Smooth muscle cell (in vitro differentiated cells): ENCODE data around the gene TRIM45. TPM values are rescaled to one million over a fixed set of nuclear protein-coding genes. Genes with fewer than 3 reads are reported as not detected.
"Not testable (repeated sequence)": the region's sequence is repeated elsewhere in the genome, so short reads cannot be mapped to it uniquely, and the experiment has no call there.

Experiments used
- DNase-seq: peaks from one replicate; lab custom pipeline; 2025; ENCODE audit not compliant: unreplicated experiment; lab: John Stamatoyannopoulos, UW
- H2AFZ ChIP-seq: fragments of 200-600 bp; sonication (generic); 2 replicates; pipeline ENCODE4 v1.6.0; 2016; ENCODE audit warnings: antibody characterized with exemption, low read depth, mild to moderate bottlenecking
- H3F3A ChIP-seq: fragments of 200-600 bp; sonication (generic); 2 replicates; pipeline ENCODE4 v1.6.0; 2017; ENCODE audit warnings: antibody characterized with exemption, low read depth
- H3K27ac ChIP-seq: fragments of 200-600 bp; sonication (generic); 2 replicates; pipeline ENCODE4 v1.5.1; 2016; ENCODE audit warnings: low read depth, mild to moderate bottlenecking
- H3K27me3 ChIP-seq: fragments of 200-600 bp; sonication (generic); 2 replicates; pipeline ENCODE4 v1.6.1; 2016; ENCODE audit warnings: low read depth, mild to moderate bottlenecking
- H3K36me3 ChIP-seq: fragments of 200-600 bp; sonication (generic); 2 replicates; pipeline ENCODE4 v1.5.1; 2016; ENCODE audit warnings: low read depth
- H3K4me1 ChIP-seq: fragments of 200-600 bp; sonication (generic); 2 replicates; pipeline ENCODE4 v1.5.1; 2016; ENCODE audit warnings: low read depth
- H3K4me2 ChIP-seq: fragments of 200-600 bp; sonication (generic); 2 replicates; pipeline ENCODE4 v1.6.0; 2016; ENCODE audit warnings: mild to moderate bottlenecking
- H3K4me3 ChIP-seq: fragments of 200-600 bp; sonication (generic); 2 replicates; pipeline ENCODE4 v1.5.1; 2016; ENCODE audit warnings: mild to moderate bottlenecking
- H3K79me2 ChIP-seq: fragments of 200-600 bp; sonication (generic); 2 replicates; pipeline ENCODE4 v1.6.0; 2016; ENCODE audit warnings: low read depth, mild to moderate bottlenecking
- H3K9ac ChIP-seq: fragments of 200-600 bp; sonication (generic); 2 replicates; pipeline ENCODE4 v1.6.0; 2016; ENCODE audit warnings: low read depth
- H3K9me3 ChIP-seq: fragments of 200-600 bp; sonication (generic); replicated peaks from 2 replicates; pipeline ENCODE4 v1.5.1; 2016; ENCODE audit warnings: low read depth
- H4K20me1 ChIP-seq: fragments of 200-600 bp; sonication (generic); 2 replicates; pipeline ENCODE4 v1.6.0; 2016; ENCODE audit warnings: low read depth
- WGBS: methylation state at CpG from one replicate; pipeline ENCODE4 v1.1.7; 2016; ENCODE audit warnings: low lambda C conversion rate; 5-methylcytosine and 5-hydroxymethylcytosine counted together
- polyA plus RNA-seq: library from polyadenylated mRNA; unstranded; fragments of >200 nt; fragmentation: Nextera tagmentation; extraction: Ambion mirVana; gene quantifications from 2 replicates; pipeline ENCODE4 v1.2.1, GENCODE V29; 2016
- total RNA-seq: library from RNA; depleted of rRNA; stranded (reverse); fragments of >200 nt; gene quantifications from 2 replicates; pipeline ENCODE4 v1.2.3, GENCODE V29; 2014
- TF ChIP-seq, protein P1 (sequence below): fragments of 200-600 bp; sonication (generic); IDR thresholded peaks from 2 replicates; pipeline ENCODE4 v1.5.1; 2017; ENCODE audit warnings: borderline replicate concordance, mild to moderate bottlenecking, antibody characterized with exemption; ENCODE audit not compliant: insufficient read depth, poor library complexity, severe bottlenecking

The TRIM45 gene
- total and polyA plus RNA-seq, 2 experiments from 2014 or later, result 4.4 to 4.6 TPM

DNA sequence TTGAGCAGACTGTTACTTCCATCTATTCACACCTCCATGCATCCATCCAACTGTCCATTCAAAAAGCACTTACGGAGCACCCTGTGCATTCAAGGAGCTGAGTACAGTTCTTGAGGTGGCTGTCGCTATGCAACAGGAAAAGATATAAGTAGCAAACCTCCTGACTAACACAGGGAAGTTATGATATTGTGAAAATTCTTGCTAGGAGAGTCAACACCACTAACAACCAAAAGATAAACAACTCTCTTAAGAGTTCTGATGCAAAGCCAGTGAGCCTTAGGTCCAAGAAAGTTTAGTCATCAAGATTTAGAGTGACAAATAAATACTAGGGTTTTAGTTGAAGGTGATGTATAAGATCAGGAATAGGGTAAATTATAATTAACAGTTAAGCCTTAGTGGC is 44.5 kb upstream of the TRIM45 start:
- H3K27me3 ChIP-seq, result no peaks in the 10 kb centered on the region
- DNase-seq, result no peak
- no peaks in the 10 kb centered on the region for H4K20me1 ChIP-seq
- no peaks in the 10 kb centered on the region for H3F3A ChIP-seq
- no peak overlapping the region for H3K4me3 ChIP-seq
- no peaks in the 10 kb centered on the region for H3K9me3 ChIP-seq
- H3K4me1 ChIP-seq, result peaks cover 7% of the 10 kb centered on the region
- no peak overlapping the region for H3K9ac ChIP-seq
- 56% methylated on average over 2 of the region's 2 CpGs for WGBS
- no peaks in the 10 kb centered on the region for H3K79me2 ChIP-seq
- no peak overlapping the region for H2AFZ ChIP-seq
- H3K36me3 ChIP-seq, result no peaks in the 10 kb centered on the region
- TF ChIP-seq, protein P1, sequence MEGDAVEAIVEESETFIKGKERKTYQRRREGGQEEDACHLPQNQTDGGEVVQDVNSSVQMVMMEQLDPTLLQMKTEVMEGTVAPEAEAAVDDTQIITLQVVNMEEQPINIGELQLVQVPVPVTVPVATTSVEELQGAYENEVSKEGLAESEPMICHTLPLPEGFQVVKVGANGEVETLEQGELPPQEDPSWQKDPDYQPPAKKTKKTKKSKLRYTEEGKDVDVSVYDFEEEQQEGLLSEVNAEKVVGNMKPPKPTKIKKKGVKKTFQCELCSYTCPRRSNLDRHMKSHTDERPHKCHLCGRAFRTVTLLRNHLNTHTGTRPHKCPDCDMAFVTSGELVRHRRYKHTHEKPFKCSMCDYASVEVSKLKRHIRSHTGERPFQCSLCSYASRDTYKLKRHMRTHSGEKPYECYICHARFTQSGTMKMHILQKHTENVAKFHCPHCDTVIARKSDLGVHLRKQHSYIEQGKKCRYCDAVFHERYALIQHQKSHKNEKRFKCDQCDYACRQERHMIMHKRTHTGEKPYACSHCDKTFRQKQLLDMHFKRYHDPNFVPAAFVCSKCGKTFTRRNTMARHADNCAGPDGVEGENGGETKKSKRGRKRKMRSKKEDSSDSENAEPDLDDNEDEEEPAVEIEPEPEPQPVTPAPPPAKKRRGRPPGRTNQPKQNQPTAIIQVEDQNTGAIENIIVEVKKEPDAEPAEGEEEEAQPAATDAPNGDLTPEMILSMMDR, result no peak
- H3K27ac ChIP-seq, result peak overlapping the region; percentile 52
- H3K4me2 ChIP-seq, result no peak overlapping the region

DNA sequence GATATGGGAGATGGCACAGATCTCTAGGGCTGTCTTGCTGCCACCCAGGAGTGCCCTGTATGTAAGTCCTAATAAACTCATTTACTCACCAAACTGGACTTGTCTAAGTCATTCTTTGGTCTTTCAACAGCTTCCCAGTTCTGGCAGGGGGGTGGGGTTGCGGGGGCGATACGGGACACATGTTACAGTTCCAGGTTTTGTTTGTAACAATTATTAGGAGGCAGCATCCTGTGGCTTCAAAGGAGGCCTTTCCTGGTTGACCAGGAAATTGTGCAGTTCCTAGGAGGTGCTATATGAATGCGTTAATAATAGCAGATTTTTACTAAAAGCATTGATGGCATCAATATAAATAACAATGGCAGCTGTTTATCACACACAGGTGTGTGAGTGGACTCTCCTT is 42.7 kb upstream of the TRIM45 start:
- TF ChIP-seq, protein P1, result no peak
- H3K9me3 ChIP-seq, result no peaks in the 10 kb centered on the region

DNA sequence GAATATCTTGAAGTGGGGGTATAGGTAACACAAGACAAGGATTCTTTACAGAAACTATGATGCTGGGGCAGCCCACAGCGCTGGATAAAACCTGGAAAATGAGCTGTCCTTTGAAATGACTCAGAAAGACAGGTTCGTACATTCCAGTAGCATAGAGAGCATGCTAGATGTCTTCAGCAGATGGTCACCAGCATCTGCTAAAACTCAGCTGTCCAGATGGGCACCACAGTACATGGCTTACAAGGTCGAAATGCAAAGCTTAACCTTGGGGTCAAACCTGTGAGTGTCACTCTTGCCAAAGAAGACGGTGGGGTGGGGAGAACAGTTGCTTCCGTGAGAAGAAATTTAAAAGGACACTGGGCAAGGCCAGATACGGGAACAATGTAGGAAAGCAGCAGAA is 41.3 kb upstream of the TRIM45 start:
- 70% methylated on average over 6 of the region's 6 CpGs for WGBS

More for the DNA sequence above, 42.7 kb upstream of the TRIM45 start:
- H3K27me3 ChIP-seq, result no peaks in the 10 kb centered on the region
- H3K36me3 ChIP-seq, result no peaks in the 10 kb centered on the region
- no peak overlapping the region for H2AFZ ChIP-seq
- H3K4me3 ChIP-seq, result no peak overlapping the region
- no peak overlapping the region for H3K9ac ChIP-seq
- no peaks in the 10 kb centered on the region for H3K79me2 ChIP-seq
- no peak overlapping the region for H3K27ac ChIP-seq
- no peak for DNase-seq
- H3K4me2 ChIP-seq, result no peak overlapping the region
- H4K20me1 ChIP-seq, result no peaks in the 10 kb centered on the region
- no peaks in the 10 kb centered on the region for H3F3A ChIP-seq
- 93% methylated on average over 4 of the region's 4 CpGs for WGBS
- peaks cover 7% of the 10 kb centered on the region for H3K4me1 ChIP-seq

DNA sequence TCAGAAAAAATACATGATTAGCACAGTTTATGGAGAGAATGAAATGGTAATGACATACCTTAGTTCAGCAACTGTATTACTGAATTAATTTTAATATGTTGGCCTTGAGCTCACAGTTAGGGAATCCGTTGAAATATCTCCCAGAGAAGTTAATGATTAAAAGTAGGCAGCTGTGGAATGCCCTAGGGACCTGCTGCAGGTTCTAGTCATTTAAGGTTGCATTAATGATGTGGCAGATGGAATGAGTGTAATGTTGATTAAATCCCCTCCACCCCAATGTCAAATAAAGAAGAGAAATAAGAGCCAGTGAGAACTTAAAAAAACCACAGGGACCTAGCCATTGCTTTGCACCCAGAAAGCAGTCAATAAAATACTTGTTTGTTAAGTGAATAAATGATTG is 40.3 kb upstream of the TRIM45 start:
- TF ChIP-seq, protein P1, result no peak
- Histone ChIP-seq H3K4me1 (peaks cover 7% of the 10 kb centered on the region), H3K79me2 (no peaks in the 10 kb centered on the region), H3K36me3 (no peaks in the 10 kb centered on the region), H3K27ac (no peak overlapping the region), H3K9me3 (no peaks in the 10 kb centered on the region), H3K4me3 (no peak overlapping the region), H3K4me2 (no peak overlapping the region), H4K20me1 (no peaks in the 10 kb centered on the region), H2AFZ (no peak overlapping the region), H3K27me3 (no peaks in the 10 kb centered on the region), H3F3A (no peaks in the 10 kb centered on the region), H3K9ac (no peak overlapping the region)
- DNase-seq, result no peak
- WGBS, result 79% methylated on average over 1 of the region's 1 CpG

More for the DNA sequence above, 41.3 kb upstream of the TRIM45 start:
- Histone ChIP-seq H3K27me3 (no peaks in the 10 kb centered on the region), H4K20me1 (no peaks in the 10 kb centered on the region), H2AFZ (no peak overlapping the region), H3K4me3 (no peak overlapping the region), H3K9ac (no peak overlapping the region), H3F3A (no peaks in the 10 kb centered on the region), H3K79me2 (no peaks in the 10 kb centered on the region), H3K36me3 (no peaks in the 10 kb centered on the region), H3K4me1 (peaks cover 7% of the 10 kb centered on the region), H3K9me3 (no peaks in the 10 kb centered on the region), H3K4me2 (no peak overlapping the region), H3K27ac (peak overlapping the region; percentile 37)
- TF ChIP-seq, protein P1, result no peak
- DNase-seq, result no peak

DNA sequence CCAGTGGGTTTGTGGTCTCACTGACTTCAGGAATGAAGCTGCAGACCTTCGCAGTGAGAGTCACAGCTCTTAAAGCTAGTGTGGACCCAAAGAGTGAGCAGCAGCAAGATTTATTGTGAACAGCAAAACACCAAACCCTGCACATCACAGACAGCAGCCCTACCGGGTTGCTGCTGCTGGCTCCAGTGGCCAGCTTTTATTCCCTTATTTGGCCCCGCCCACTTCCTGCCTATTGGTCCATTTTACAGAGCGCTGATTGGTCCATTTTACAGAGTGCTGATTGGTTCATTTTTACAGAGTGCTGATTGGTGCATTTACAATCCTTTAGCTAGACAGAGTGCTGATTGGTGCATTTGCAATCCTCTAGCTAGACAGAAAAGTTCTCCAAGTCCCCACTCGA is 29.8 kb upstream of the TRIM45 start:
- not testable (repeated sequence) for DNase-seq, H3F3A ChIP-seq, H3K27me3 ChIP-seq, H3K9ac ChIP-seq, H3K4me3 ChIP-seq, H3K79me2 ChIP-seq, H3K27ac ChIP-seq, H3K4me2 ChIP-seq, H2AFZ ChIP-seq, H3K36me3 ChIP-seq, H3K9me3 ChIP-seq, H4K20me1 ChIP-seq
- H3K4me1 ChIP-seq, result peaks cover 15% of the 10 kb centered on the region
- 97% methylated on average over 5 of the region's 5 CpGs for WGBS
